ENCODE data around the gene SH3PXD2A. TPM values are rescaled to one million over a fixed set of nuclear protein-coding genes. Genes with fewer than 3 reads are reported as not detected.

The SH3PXD2A gene
- total RNA-seq, 2 donors from 2014 or later = 14.6 to 18.2 TPM

GRCh38 chr10:103629581-103629980, 225.8 kb downstream of the SH3PXD2A start:
- Histone ChIP-seq H3K4me1 (peaks cover 0 to 12% of the 10 kb centered on the region in 2 donors), H3K36me3 (peaks cover 27% of the 10 kb centered on the region), H3K27ac (no peak overlapping the region), H3K4me3 (no peak overlapping the region), H3K27me3 (no peaks in the 10 kb centered on the region), H3K9me3 (no peaks in the 10 kb centered on the region)
- no peak for TF ChIP-seq CTCF (IDR thresholded peaks at IDR 0.05)
- DNase-seq (ENCODE audit: low spot score) = no peak

GRCh38 chr10:103627893-103628292, 227.5 kb downstream of the SH3PXD2A start:
- DNase-seq (ENCODE audit: low spot score) = no peak
- TF ChIP-seq CTCF (IDR thresholded peaks at IDR 0.05) = no peak
- Histone ChIP-seq H3K27me3 (no peaks in the 10 kb centered on the region), H3K4me1 (peaks cover 0 to 12% of the 10 kb centered on the region in 2 donors), H3K4me3 (no peak overlapping the region), H3K36me3 (peaks cover 36% of the 10 kb centered on the region), H3K9me3 (no peaks in the 10 kb centered on the region), H3K27ac (no peak overlapping the region)

GRCh38 chr10:103627111-103627892, 228.1 kb downstream of the SH3PXD2A start:
- no peak for TF ChIP-seq CTCF (IDR thresholded peaks at IDR 0.05)
- no peaks in the 10 kb centered on the region for H3K27me3 ChIP-seq
- peaks cover 40% of the 10 kb centered on the region for H3K36me3 ChIP-seq
- H3K9me3 ChIP-seq = no peaks in the 10 kb centered on the region
- DNase-seq (ENCODE audit: low spot score) = no peak
- peaks cover 0 to 10% of the 10 kb centered on the region in 2 donors for H3K4me1 ChIP-seq
- no peak overlapping the region for H3K27ac ChIP-seq
- H3K4me3 ChIP-seq = no peak overlapping the region

- Histone ChIP-seq H3K27me3 (no peaks in the 10 kb centered on the region), H3K36me3 (peaks cover 40% of the 10 kb centered on the region), H3K4me3 (no peak overlapping the region), H3K4me1 (peaks cover 0 to 20% of the 10 kb centered on the region in 2 donors), H3K9me3 (no peaks in the 10 kb centered on the region), H3K27ac (no peak overlapping the region)
- no peak for DNase-seq (ENCODE audit: low spot score)
- TF ChIP-seq CTCF (IDR thresholded peaks at IDR 0.05) = no peak
These were observed 229.2 kb downstream of the SH3PXD2A start for GRCh38 chr10:103626178-103626577.

- no peak overlapping the region for H3K27ac ChIP-seq
- H3K36me3 ChIP-seq = peaks cover 40% of the 10 kb centered on the region
These were observed 232.3 kb downstream of the SH3PXD2A start for GRCh38 chr10:103622935-103623574.

More at GRCh38 chr10:103622935-103623574, 232.3 kb downstream of the SH3PXD2A start:
- Histone ChIP-seq H3K9me3 (no peaks in the 10 kb centered on the region), H3K27me3 (no peaks in the 10 kb centered on the region), H3K4me1 (peaks cover 0 to 43% of the 10 kb centered on the region in 2 donors), H3K4me3 (no peak overlapping the region)
- DNase-seq (ENCODE audit: low spot score) = no peak
- no peak for TF ChIP-seq CTCF (IDR thresholded peaks at IDR 0.05)

Data from right atrium auricular region (tissue), 2 donors.